Endothelial cell of umbilical vein (primary cell): ENCODE measurements around the gene PRKCZ. TPM values are rescaled to one million over a fixed set of nuclear protein-coding genes. Genes with fewer than 3 reads are reported as not detected.

ENCODE experiments used
- BruUV-seq: library from RNA; stranded (reverse); fragments of 400-500 nt; replicated peaks from 2 replicates; lab custom pipeline; 2021; lab: Mats Ljungman, UMichigan
- CTCF ChIA-PET: fragments of 300-600, 350-600 bp; sonication (Branson Sonifier 250); formaldehyde crosslinking; loops from one replicate; lab custom pipeline; 2021; ENCODE audit warnings: antibody characterized with exemption, inconsistent platforms; lab: Charles Lee
- POLR2A ChIA-PET: fragments of 300-600, 350-600 bp; sonication (Branson Sonifier 250); formaldehyde crosslinking; loops from one replicate; lab custom pipeline; 2021; ENCODE audit warnings: antibody characterized with exemption, inconsistent platforms; lab: Charles Lee
- DNase-seq: peaks from one replicate; pipeline ENCODE4 v3.0.0-alpha.2; 2011; ENCODE audit warnings: low read depth, low spot score
- FAIRE-seq: peaks from 2 replicates; lab custom pipeline; 2011; peaks lifted over from hg19 to GRCh38; lab: Jason Lieb, UNC
- H2AFZ ChIP-seq: 2 replicates; pipeline ENCODE4 v1.6.0; 2012; ENCODE audit warnings: low read depth, low read length, control low read depth, inconsistent platforms
- H3K27ac ChIP-seq: 2 replicates; pipeline ENCODE4 v1.5.1; 2011; ENCODE audit warnings: low read depth, mild to moderate bottlenecking, control low read depth, low read length, moderate library complexity; ENCODE audit not compliant: insufficient read depth
- H3K27me3 ChIP-seq, 2 experiments: 2 replicates each; pipeline versions ENCODE4 v1.6.0 to v1.6.1; 2011; ENCODE audit warnings: low read length in 2 of 2, mixed read lengths in 1 of 2; ENCODE audit not compliant: control insufficient read depth in 2 of 2, insufficient read depth in 2 of 2
- H3K36me3 ChIP-seq, 2 experiments: 2 replicates in 1 of 2; 3 replicates in 1 of 2; pipeline ENCODE4 v1.5.1; 2011; ENCODE audit warnings: low read length in 2 of 2, mild to moderate bottlenecking in 1 of 2, moderate library complexity in 1 of 2; ENCODE audit not compliant: control insufficient read depth in 2 of 2, insufficient read depth in 2 of 2; ENCODE audit errors: extremely low read depth in 1 of 2
- H3K4me1 ChIP-seq: 3 replicates; pipeline ENCODE4 v1.5.1; 2011; ENCODE audit warnings: mild to moderate bottlenecking, low read length; ENCODE audit not compliant: control insufficient read depth, insufficient read depth; ENCODE audit errors: extremely low read depth
- H3K4me2 ChIP-seq: 2 replicates; pipeline ENCODE4 v1.6.1; 2011; ENCODE audit warnings: low read length, control low read depth, mixed read lengths; ENCODE audit not compliant: insufficient read depth
- H3K4me3 ChIP-seq, 3 experiments: fragments of 200-600 bp in 1 of 3; sonication (generic), shearing (Covaris generic) in 1 of 3; replicated peaks in 1 of 3; 2 replicates each; pipeline ENCODE4 v1.5.1; 2011 to 2016; ENCODE audit warnings: control low read depth in 3 of 3, low read length in 3 of 3, mild to moderate bottlenecking in 2 of 3, inconsistent platforms in 1 of 3, low read depth in 1 of 3, moderate library complexity in 1 of 3; ENCODE audit not compliant: insufficient read depth in 1 of 3
- H3K79me2 ChIP-seq: 2 replicates; pipeline ENCODE4 v1.6.0; 2012; ENCODE audit warnings: low read length, inconsistent platforms; ENCODE audit not compliant: control insufficient read depth, insufficient read depth
- H3K9ac ChIP-seq: replicated peaks from 2 replicates; pipeline ENCODE3; 2011; ENCODE audit warnings: low read length, control low read depth; ENCODE audit not compliant: insufficient read depth; ENCODE audit errors: extremely low read depth
- H3K9me1 ChIP-seq: replicated peaks from 3 replicates; pipeline ENCODE4 v1.6.0; 2011; ENCODE audit warnings: mild to moderate bottlenecking, low read length; ENCODE audit not compliant: control insufficient read depth, insufficient read depth; ENCODE audit errors: extremely low read depth
- H3K9me3 ChIP-seq: replicated peaks from 2 replicates; pipeline ENCODE4 v1.5.1; 2012; ENCODE audit warnings: low read length, inconsistent platforms; ENCODE audit not compliant: control insufficient read depth, insufficient read depth
- H4K20me1 ChIP-seq: replicated peaks from 2 replicates; pipeline ENCODE3; 2011; ENCODE audit warnings: mild to moderate bottlenecking, low read length; ENCODE audit not compliant: control insufficient read depth, insufficient read depth; ENCODE audit errors: extremely low read depth
- CTCF ChIP-seq, 2 donors: IDR thresholded peaks; 1 replicate in 1 of 2; 2 replicates in 1 of 2; pipeline ENCODE4 v1.5.1; 2011; ENCODE audit warnings: low read length in 2 of 2, mild to moderate bottlenecking in 2 of 2, moderate library complexity in 2 of 2, control low read depth in 1 of 2, inconsistent platforms in 1 of 2, low read depth in 1 of 2; ENCODE audit not compliant: insufficient read depth in 1 of 2; ENCODE audit errors: extremely low read depth in 1 of 2
- EZH2 ChIP-seq: IDR thresholded peaks from 2 replicates; pipeline ENCODE4 v1.6.1; 2012; ENCODE audit warnings: borderline replicate concordance, low read depth, mild to moderate bottlenecking, moderate library complexity, low read length, inconsistent platforms; ENCODE audit not compliant: severe bottlenecking
- FOS ChIP-seq: IDR thresholded peaks from 2 replicates; pipeline ENCODE4 v1.6.1; 2011; ENCODE audit warnings: mild to moderate bottlenecking, low read length, moderate library complexity, borderline replicate concordance; ENCODE audit not compliant: insufficient read depth
- GATA2 ChIP-seq: IDR thresholded peaks from 2 replicates; pipeline ENCODE4 v1.7.0; 2011; ENCODE audit warnings: low read depth, mild to moderate bottlenecking, moderate library complexity, mixed read lengths, low read length; ENCODE audit not compliant: insufficient read length, insufficient read depth
- JUN ChIP-seq: IDR thresholded peaks from 2 replicates; pipeline ENCODE4 v1.6.1; 2011; ENCODE audit warnings: borderline replicate concordance, low read depth; ENCODE audit not compliant: insufficient read length, insufficient read depth
- MAX ChIP-seq: IDR thresholded peaks from 2 replicates; pipeline ENCODE4 v1.6.1; 2011; ENCODE audit not compliant: insufficient read depth, insufficient read length
- MYC ChIP-seq: IDR thresholded peaks from one replicate; pipeline ENCODE4 v1.6.1; 2011; ENCODE audit warnings: mild to moderate bottlenecking, low read depth, low read length
- POLR2A ChIP-seq: IDR thresholded peaks from 2 replicates; pipeline ENCODE4 v1.6.1; 2012; ENCODE audit warnings: low read depth, mild to moderate bottlenecking, control low read depth, low read length
- POLR2AphosphoS5 ChIP-seq: IDR thresholded peaks from 2 replicates; pipeline ENCODE4 v1.6.1; 2012; ENCODE audit warnings: low read depth, mild to moderate bottlenecking, control low read depth, low read length, moderate library complexity; ENCODE audit not compliant: insufficient read depth
- dilution Hi-C: fragments of 300-500 bp; cut with MboI; formaldehyde crosslinking; loops from one replicate; pipeline ENCODE4 v1.15.0; 2019; ENCODE audit warnings: low sequenced_read_pairs; ENCODE audit not compliant: extremely low pct_ligation_motif_present
- intact Hi-C: fragments of 100-400 bp; cut with micrococcal nuclease; formaldehyde crosslinking; loops from one replicate; pipeline ENCODE4 v1.10.0; 2022
- polyA plus RNA-seq, 4 experiments: library from polyadenylated mRNA; depleted of rRNA in 3 of 4; stranded (reverse) in 3 of 4; unstranded in 1 of 4; fragments of >200 nt; gene quantifications; 2 replicates each; pipeline versions ENCODE4 v1.2.1 to v1.2.3, GENCODE V29; 2011 to 2012; ENCODE audit warnings: missing spikeins in 1 of 4
- total RNA-seq: library from RNA; stranded (reverse); gene quantifications from 2 replicates; pipeline ENCODE4 v1.2.3, GENCODE V29; 2021

Gene PRKCZ
- total and polyA plus RNA-seq, 2 donors (not counting 3 experiments of a cell fraction or from before 2014, with no cell fraction given) = 0.22 to 1.7 TPM

GRCh38 chr1:2085080-2085479 lies 34.9 kb downstream of the PRKCZ start:
- CTCF ChIA-PET = no interaction called here

More at GRCh38 chr1:2085080-2085479, 34.9 kb downstream of the PRKCZ start:
- Histone ChIP-seq H3K4me3 (no peak overlapping the region), H3K4me2 (no peak overlapping the region), H4K20me1 (no peaks in the 10 kb centered on the region), H2AFZ (no peak overlapping the region), H3K4me1 (no peaks in the 10 kb centered on the region), H3K27ac (no peak overlapping the region), H3K36me3 (no peaks in the 10 kb centered on the region), H3K27me3 (no peaks in the 10 kb centered on the region), H3K79me2 (no peaks in the 10 kb centered on the region), H3K9ac (no peak overlapping the region), H3K9me3 (no peaks in the 10 kb centered on the region), H3K9me1 (no peaks in the 10 kb centered on the region)
- DNase-seq = no peak
- no TSS peak for BruUV-seq
- intact Hi-C loops (no loop called here), dilution Hi-C loops (no loop called here)
- TF ChIP-seq FOS (no peak), JUN (no peak), GATA2 (no peak), MAX (no peak), EZH2 (no peak), CTCF (IDR thresholded peaks at IDR 0.05; ENCODE audit: extremely low read depth in 1 of 2, insufficient read depth in 1 of 2, low read depth in 1 of 2, low read length in 2 of 2) (no peak), MYC (no peak), POLR2A (no peak), POLR2AphosphoS5 (no peak)
- FAIRE-seq = no peak
- POLR2A ChIA-PET = no interaction called here
